HEK293 (cell line): ENCODE results near the gene SLC39A10.
A peak's percentile ranks its signal among the peaks of the same experiment; 100 is the strongest.

Source experiments
- CTCF ChIA-PET: fragments of 350-600 bp; formaldehyde crosslinking; extraction: SDS; loops from one replicate; lab custom pipeline; 2021; ENCODE audit warnings: antibody characterized with exemption; lab: Yijun Ruan, JAX
- POLR2A ChIA-PET: fragments of 300-600 bp; formaldehyde crosslinking; extraction: SDS; loops from one replicate; lab custom pipeline; 2020; ENCODE audit warnings: antibody characterized with exemption, inconsistent platforms; lab: Yijun Ruan, JAX
- H3K27ac ChIP-seq: fragments of 200-500 bp; sonication (Bioruptor generic); 2 replicates; pipeline ENCODE4 v1.5.1; 2014; ENCODE audit warnings: low read depth, low read length, control low read depth, inconsistent platforms; ENCODE audit errors: extremely low read depth
- H3K36me3 ChIP-seq, 2 experiments: fragments of 200-500 bp in 1 of 2; sonication (Bioruptor generic) in 1 of 2; 1 replicate in 1 of 2; 2 replicates in 1 of 2; pipeline ENCODE4 v1.5.1; 2014 to 2017; ENCODE audit warnings: inconsistent platforms in 2 of 2, low read length in 2 of 2; ENCODE audit not compliant: control insufficient read depth in 2 of 2, insufficient read depth in 1 of 2
- H3K4me1 ChIP-seq: fragments of 200-500 bp; sonication (Bioruptor generic); 2 replicates; pipeline ENCODE4 v1.5.1; 2014; ENCODE audit warnings: mild to moderate bottlenecking, low read length, inconsistent platforms; ENCODE audit not compliant: control insufficient read depth, insufficient read depth
- H3K4me3 ChIP-seq: 2 replicates; pipeline ENCODE4 v1.5.1; 2011; ENCODE audit warnings: low read depth, mild to moderate bottlenecking, control low read depth, low read length, moderate library complexity
- H3K9me3 ChIP-seq: fragments of 200-500 bp; sonication (Bioruptor generic); 2 replicates; pipeline ENCODE4 v1.5.1; 2014; ENCODE audit warnings: low read depth, low read length, inconsistent platforms; ENCODE audit not compliant: control insufficient read depth, insufficient read depth
- FEZF1 ChIP-seq: fragments of 450-650 bp; formaldehyde crosslinking; IDR thresholded peaks from 2 replicates; pipeline ENCODE4 v1.5.1; 2016; ENCODE audit warnings: missing biosample characterization, missing genetic modification characterization
- GLIS1 ChIP-seq: fragments of 450-650 bp; formaldehyde crosslinking; IDR thresholded peaks from 2 replicates; pipeline ENCODE4 v1.5.1; 2016; ENCODE audit warnings: missing biosample characterization, missing genetic modification characterization
- IKZF3 ChIP-seq: fragments of 450-650 bp; IDR thresholded peaks from 2 replicates; pipeline ENCODE4 v1.5.0; 2018; ENCODE audit warnings: missing biosample characterization, mild to moderate bottlenecking, missing genetic modification characterization, moderate library complexity
- PRDM4 ChIP-seq: fragments of 450-650 bp; formaldehyde crosslinking; IDR thresholded peaks from 2 replicates; pipeline ENCODE4 v1.5.1; 2017; ENCODE audit warnings: missing biosample characterization, missing genetic modification characterization
- RBAK ChIP-seq: fragments of 450-650 bp; formaldehyde crosslinking; IDR thresholded peaks from 2 replicates; pipeline ENCODE4 v1.5.1; 2016; ENCODE audit warnings: missing biosample characterization, missing genetic modification characterization
- TCF7L2 ChIP-seq: IDR thresholded peaks from 2 replicates; pipeline ENCODE4 v1.6.1; 2011; ENCODE audit warnings: low read depth, mild to moderate bottlenecking, inconsistent platforms, low read length, moderate library complexity, borderline replicate concordance
- ZBTB21 ChIP-seq: fragments of 450-650 bp; formaldehyde crosslinking; IDR thresholded peaks from 2 replicates; pipeline ENCODE4 v1.5.1; 2017; ENCODE audit warnings: missing biosample characterization, missing genetic modification characterization
- ZFHX2 ChIP-seq: fragments of 450-650 bp; formaldehyde crosslinking; conservative IDR thresholded peaks from 2 replicates; pipeline ENCODE4 v1.5.1; 2016; ENCODE audit warnings: missing biosample characterization, missing genetic modification characterization
- ZFP3 ChIP-seq: fragments of 450-650 bp; formaldehyde crosslinking; IDR thresholded peaks from 2 replicates; pipeline ENCODE4 v1.5.1; 2016; ENCODE audit warnings: low read depth, missing biosample characterization, missing genetic modification characterization
- ZFP37 ChIP-seq: fragments of 450-650 bp; formaldehyde crosslinking; IDR thresholded peaks from 2 replicates; pipeline ENCODE4 v1.5.1; 2016; ENCODE audit warnings: missing biosample characterization, missing genetic modification characterization
- ZFP41 ChIP-seq: fragments of 450-650 bp; formaldehyde crosslinking; IDR thresholded peaks from 2 replicates; pipeline ENCODE4 v1.5.1; 2016; ENCODE audit warnings: missing biosample characterization, missing genetic modification characterization, borderline replicate concordance
- ZIC2 ChIP-seq: fragments of 450-650 bp; formaldehyde crosslinking; IDR thresholded peaks from 2 replicates; pipeline ENCODE4 v1.5.1; 2016; ENCODE audit warnings: missing biosample characterization, missing genetic modification characterization
- ZNF121 ChIP-seq: fragments of 450-650 bp; formaldehyde crosslinking; IDR thresholded peaks from 2 replicates; pipeline ENCODE4 v1.5.1; 2016; ENCODE audit warnings: missing biosample characterization, missing genetic modification characterization
- ZNF16 ChIP-seq: fragments of 450-650 bp; formaldehyde crosslinking; IDR thresholded peaks from 2 replicates; pipeline ENCODE4 v1.5.1; 2016; ENCODE audit warnings: low read depth, missing biosample characterization, missing genetic modification characterization
- ZNF184 ChIP-seq: fragments of 450-650 bp; IDR thresholded peaks from 2 replicates; pipeline ENCODE4 v1.5.1; 2018; ENCODE audit warnings: missing biosample characterization, mild to moderate bottlenecking, missing genetic modification characterization
- ZNF19 ChIP-seq: fragments of 450-650 bp; formaldehyde crosslinking; IDR thresholded peaks from 2 replicates; pipeline ENCODE4; 2016; ENCODE audit warnings: missing biosample characterization, missing genetic modification characterization, low read depth
- ZNF211 ChIP-seq: fragments of 450-650 bp; formaldehyde crosslinking; IDR thresholded peaks from 2 replicates; pipeline ENCODE4 v1.5.1; 2016; ENCODE audit warnings: low read depth, missing biosample characterization, missing genetic modification characterization
- ZNF223 ChIP-seq: fragments of 450-650 bp; formaldehyde crosslinking; IDR thresholded peaks from 2 replicates; pipeline ENCODE4 v1.5.1; 2016; ENCODE audit warnings: missing biosample characterization, missing genetic modification characterization
- ZNF501 ChIP-seq: fragments of 450-650 bp; formaldehyde crosslinking; IDR thresholded peaks from 2 replicates; pipeline ENCODE4 v1.5.1; 2016; ENCODE audit warnings: missing biosample characterization, missing genetic modification characterization
- ZNF530 ChIP-seq: fragments of 450-650 bp; formaldehyde crosslinking; IDR thresholded peaks from 2 replicates; pipeline ENCODE4 v1.5.1; 2016; ENCODE audit warnings: low read depth, missing biosample characterization, missing genetic modification characterization
- ZNF701 ChIP-seq: fragments of 450-650 bp; formaldehyde crosslinking; IDR thresholded peaks from 2 replicates; pipeline ENCODE4 v1.5.1; 2016; ENCODE audit warnings: missing biosample characterization, missing genetic modification characterization
- ZNF776 ChIP-seq: fragments of 450-650 bp; formaldehyde crosslinking; IDR thresholded peaks from 2 replicates; pipeline ENCODE4 v1.5.0; 2017; ENCODE audit warnings: missing biosample characterization, missing genetic modification characterization, borderline replicate concordance
- ZNF843 ChIP-seq: fragments of 450-650 bp; formaldehyde crosslinking; IDR thresholded peaks from 2 replicates; pipeline ENCODE4 v1.5.1; 2016; ENCODE audit warnings: missing biosample characterization, missing genetic modification characterization
- TF ChIP-seq, protein P1 (sequence below): sonication (generic); formaldehyde crosslinking; IDR thresholded peaks from 2 replicates; pipeline ENCODE4 v1.8.1; 2022; ENCODE audit warnings: mild to moderate bottlenecking, moderate library complexity, missing genetic modification reagents
- TF ChIP-seq, protein P2 (sequence below): fragments of 450-650 bp; formaldehyde crosslinking; optimal IDR thresholded peaks from 2 replicates; pipeline ENCODE3; 2016; ENCODE audit warnings: missing biosample characterization, mild to moderate bottlenecking, missing genetic modification characterization

SLC39A10 gene

DNA sequence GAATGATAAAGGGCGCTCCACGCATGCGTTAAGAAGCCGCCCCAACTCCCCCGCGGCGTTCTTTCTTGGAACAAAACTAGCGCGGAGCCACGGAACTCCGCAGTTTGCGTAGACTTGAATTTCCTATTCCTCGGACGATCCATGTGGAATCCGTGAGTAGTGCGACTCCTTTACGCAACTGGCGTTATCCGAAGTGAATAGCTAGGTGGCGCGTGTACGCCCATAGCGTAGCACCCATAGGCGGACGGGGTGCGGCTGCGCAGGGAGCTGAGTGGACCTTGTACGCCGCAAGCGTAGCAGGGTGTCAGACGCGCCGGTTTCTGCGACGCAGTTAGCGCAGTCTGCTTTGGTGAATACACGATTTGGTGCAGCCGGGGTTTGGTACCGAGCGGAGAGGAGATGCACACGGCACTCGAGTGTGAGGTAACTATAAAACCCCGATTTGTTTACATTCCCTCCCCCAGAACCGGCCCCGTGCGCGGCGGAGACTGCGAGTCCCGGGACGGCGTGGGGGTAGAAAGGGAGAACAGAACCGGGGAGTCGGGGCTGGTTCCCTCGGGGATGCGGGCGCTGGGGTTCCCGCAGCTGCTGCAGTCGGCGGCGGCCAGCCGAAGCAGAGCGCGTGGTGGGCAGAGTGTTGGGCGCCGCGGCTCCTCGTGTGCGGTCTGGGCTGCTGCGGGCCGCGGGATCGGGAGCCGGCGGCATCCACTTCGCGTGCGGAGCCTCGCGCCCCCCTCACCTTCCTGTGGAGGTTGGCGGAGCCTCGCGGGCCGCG lies at the start of gene SLC39A10 (continued):
- TF ChIP-seq, protein P1, sequence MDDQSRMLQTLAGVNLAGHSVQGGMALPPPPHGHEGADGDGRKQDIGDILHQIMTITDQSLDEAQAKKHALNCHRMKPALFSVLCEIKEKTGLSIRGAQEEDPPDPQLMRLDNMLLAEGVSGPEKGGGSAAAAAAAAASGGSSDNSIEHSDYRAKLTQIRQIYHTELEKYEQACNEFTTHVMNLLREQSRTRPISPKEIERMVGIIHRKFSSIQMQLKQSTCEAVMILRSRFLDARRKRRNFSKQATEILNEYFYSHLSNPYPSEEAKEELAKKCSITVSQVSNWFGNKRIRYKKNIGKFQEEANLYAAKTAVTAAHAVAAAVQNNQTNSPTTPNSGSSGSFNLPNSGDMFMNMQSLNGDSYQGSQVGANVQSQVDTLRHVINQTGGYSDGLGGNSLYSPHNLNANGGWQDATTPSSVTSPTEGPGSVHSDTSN (CRISPR knock-in tag): peak; percentile 68; the same call in 1 of the 2 replicates
- peak; percentile 36 for TF ChIP-seq ZFHX2 (tag by site-specific recombination)
- TF ChIP-seq, protein P2, sequence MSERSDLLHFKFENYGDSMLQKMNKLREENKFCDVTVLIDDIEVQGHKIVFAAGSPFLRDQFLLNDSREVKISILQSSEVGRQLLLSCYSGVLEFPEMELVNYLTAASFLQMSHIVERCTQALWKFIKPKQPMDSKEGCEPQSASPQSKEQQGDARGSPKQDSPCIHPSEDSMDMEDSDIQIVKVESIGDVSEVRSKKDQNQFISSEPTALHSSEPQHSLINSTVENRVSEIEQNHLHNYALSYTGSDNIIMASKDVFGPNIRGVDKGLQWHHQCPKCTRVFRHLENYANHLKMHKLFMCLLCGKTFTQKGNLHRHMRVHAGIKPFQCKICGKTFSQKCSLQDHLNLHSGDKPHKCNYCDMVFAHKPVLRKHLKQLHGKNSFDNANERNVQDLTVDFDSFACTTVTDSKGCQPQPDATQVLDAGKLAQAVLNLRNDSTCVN (tag by site-specific recombination): peak; percentile 77
- peak; percentile 64 for TF ChIP-seq GLIS1 (tag by site-specific recombination)
- TF ChIP-seq IKZF3 (tag by site-specific recombination): peak; percentile 46; the same call in 1 of the 2 replicates

- TF ChIP-seq TCF7L2 (no peak), ZFP37 (no peak), ZNF211 (tag by site-specific recombination) (no peak), FEZF1 (tag by site-specific recombination) (no peak), ZNF530 (tag by site-specific recombination) (no peak), ZNF16 (tag by site-specific recombination) (no peak), ZNF776 (tag by site-specific recombination) (no peak), ZNF19 (no peak), ZNF184 (tag by site-specific recombination) (no peak), ZNF223 (tag by site-specific recombination) (no peak), ZFP3 (tag by site-specific recombination) (no peak), PRDM4 (tag by site-specific recombination) (no peak), ZNF121 (tag by site-specific recombination) (no peak), ZNF843 (tag by site-specific recombination) (no peak), ZNF501 (tag by site-specific recombination) (no peak), ZIC2 (no peak), ZBTB21 (tag by site-specific recombination) (no peak), RBAK (tag by site-specific recombination) (no peak), ZFP41 (tag by site-specific recombination) (no peak), ZNF701 (no peak)
- H3K27ac ChIP-seq: no peak overlapping the region
- H3K36me3 ChIP-seq: no peaks in the 10 kb centered on the region
- no peaks in the 10 kb centered on the region for H3K9me3 ChIP-seq
- POLR2A ChIA-PET: no interaction called here
- CTCF ChIA-PET: interaction anchor here (0.5 kb wide), 1 partner anchor 22 kb away, joined by 3 read pairs; no protein-coding TSS in a partner anchor
- peaks cover 2% of the 10 kb centered on the region; the same call in 1 of the 2 replicates for H3K4me1 ChIP-seq
- no peak overlapping the region for H3K4me3 ChIP-seq
Measured at GRCh38 chr2:195608768-195609454, 48.1 kb upstream of the SLC39A10 start.
